HG02981 (cell line): Measurements from ENCODE around the gene CEP131.

Source experiments
- ATAC-seq: cut with Tn5 transposase; IDR thresholded peaks from one replicate; pipeline ENCODE4 v1.9.1; 2021; ENCODE audit warnings: mild to moderate bottlenecking, moderate library complexity; ENCODE audit not compliant: unreplicated experiment

CEP131 gene

GRCh38 chr17:81190591-81190990 is 32.2 kb downstream of the CEP131 start:
- no peak for ATAC-seq

- no peak for ATAC-seq
Measured at GRCh38 chr17:81189670-81190530, 32.9 kb downstream of the CEP131 start.

- ATAC-seq, result no peak
Measured at GRCh38 chr17:81189016-81189415, 33.7 kb downstream of the CEP131 start.

GRCh38 chr17:81188491-81188840 is 34.3 kb downstream of the CEP131 start:
- no peak for ATAC-seq

GRCh38 chr17:81187586-81188490 is 34.9 kb downstream of the CEP131 start:
- ATAC-seq, result no peak

- ATAC-seq, result no peak
Measured at GRCh38 chr17:81187120-81187519, 35.6 kb downstream of the CEP131 start.

GRCh38 chr17:81186203-81186602 is 36.6 kb downstream of the CEP131 start:
- no peak for ATAC-seq

GRCh38 chr17:81184555-81184954 is 38.2 kb downstream of the CEP131 start:
- no peak for ATAC-seq

- ATAC-seq, result no peak
Measured at GRCh38 chr17:81183807-81184206, 39.0 kb downstream of the CEP131 start.

GRCh38 chr17:81183316-81183715 is 39.4 kb downstream of the CEP131 start:
- no peak for ATAC-seq

GRCh38 chr17:81182596-81182995 is 40.2 kb downstream of the CEP131 start:
- ATAC-seq, result no peak

- no peak for ATAC-seq
Measured at GRCh38 chr17:81181811-81182185, 41.0 kb downstream of the CEP131 start.

- no peak for ATAC-seq
Measured at GRCh38 chr17:81180836-81181810, 41.6 kb downstream of the CEP131 start.

GRCh38 chr17:81179861-81180260 is 42.9 kb downstream of the CEP131 start:
- no peak for ATAC-seq

GRCh38 chr17:81179220-81179619 is 43.5 kb downstream of the CEP131 start:
- no peak for ATAC-seq

GRCh38 chr17:81178136-81179091 is 44.4 kb downstream of the CEP131 start:
- ATAC-seq, result no peak

GRCh38 chr17:81176666-81177065 is 46.1 kb downstream of the CEP131 start:
- no peak for ATAC-seq

GRCh38 chr17:81173762-81174155 is 49.0 kb downstream of the CEP131 start:
- no peak for ATAC-seq

- ATAC-seq, result no peak
Measured at GRCh38 chr17:81173052-81173761, 49.6 kb downstream of the CEP131 start.
